NCI-H82 treated with DMSO at 0.1 percent for 48 hours (cell line): ENCODE results near the gene TIAM2.

Experiments
- DNase-seq: peaks from one replicate; lab custom pipeline; 2025; ENCODE audit not compliant: unreplicated experiment; lab: John Stamatoyannopoulos, UW

The TIAM2 gene

GRCh38 chr6:155253337-155253736, 258.2 kb downstream of the TIAM2 start:
- DNase-seq, result no peak

DNA sequence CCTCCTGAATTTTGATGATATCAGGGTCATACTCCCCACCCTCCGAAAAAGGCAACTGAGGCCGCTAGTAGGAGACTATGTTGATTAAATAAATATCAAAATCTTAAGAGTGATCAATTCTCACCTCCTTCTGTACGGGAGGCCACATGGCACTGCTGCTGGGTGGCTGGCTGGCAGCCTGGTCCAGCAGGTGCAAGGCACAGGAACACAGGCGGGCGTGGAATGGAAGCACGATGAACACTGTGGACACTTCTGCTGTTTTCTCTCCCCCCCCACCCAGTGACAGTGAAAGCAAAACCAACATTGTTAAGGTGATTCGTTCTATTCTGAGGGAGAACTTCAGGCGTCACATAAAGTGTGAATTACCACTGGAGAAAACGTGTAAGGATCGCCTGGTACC, 259.0 kb downstream of the TIAM2 start:
- DNase-seq, result no peak

- DNase-seq, result no peak
These were observed 261.1 kb downstream of the TIAM2 start for GRCh38 chr6:155256122-155256795.

DNA sequence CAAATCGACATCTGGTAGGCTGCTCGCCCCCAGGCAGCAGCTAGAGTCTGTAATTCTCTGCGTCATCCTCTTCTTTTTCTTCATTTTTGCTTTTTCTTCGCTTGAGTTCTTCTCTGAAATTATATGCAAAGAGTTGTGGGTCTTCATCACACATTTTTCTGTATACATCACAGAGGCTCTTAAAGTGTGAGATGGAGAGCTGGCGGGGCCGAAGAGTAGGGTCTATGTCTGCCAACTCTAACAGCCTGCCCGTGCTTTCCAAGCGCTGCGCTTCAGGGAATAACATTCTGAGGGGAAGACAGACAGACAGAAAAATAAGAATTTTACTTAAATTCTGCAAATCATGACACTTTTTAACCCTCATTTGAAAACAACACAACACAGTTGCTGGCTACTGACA, 262.7 kb downstream of the TIAM2 start:
- DNase-seq, result no peak

- DNase-seq, result peak; percentile 43
These were observed 264.1 kb downstream of the TIAM2 start for GRCh38 chr6:155259204-155259603.

DNA sequence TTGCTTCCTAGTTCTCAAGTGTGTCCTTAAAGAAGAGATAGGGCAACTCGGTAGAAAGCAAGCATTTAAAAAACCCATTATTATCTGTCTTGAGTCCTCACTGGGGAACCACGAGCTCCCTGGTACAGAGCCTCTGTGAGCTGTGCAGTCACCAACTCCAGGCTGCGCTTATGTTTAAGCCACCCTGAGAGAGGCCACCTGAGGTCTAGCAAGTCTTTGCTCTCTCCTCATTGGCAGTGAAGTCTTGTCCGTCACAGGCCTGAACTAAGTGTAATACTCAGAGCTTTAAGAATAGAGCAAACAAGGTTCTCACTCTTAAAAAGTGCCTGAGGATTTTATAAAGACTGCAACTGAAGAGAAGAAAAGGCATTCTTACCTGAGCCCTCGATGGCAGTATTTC, 264.8 kb downstream of the TIAM2 start:
- DNase-seq, result no peak

GRCh38 chr6:155260686-155261085, 265.6 kb downstream of the TIAM2 start:
- no peak for DNase-seq

DNA sequence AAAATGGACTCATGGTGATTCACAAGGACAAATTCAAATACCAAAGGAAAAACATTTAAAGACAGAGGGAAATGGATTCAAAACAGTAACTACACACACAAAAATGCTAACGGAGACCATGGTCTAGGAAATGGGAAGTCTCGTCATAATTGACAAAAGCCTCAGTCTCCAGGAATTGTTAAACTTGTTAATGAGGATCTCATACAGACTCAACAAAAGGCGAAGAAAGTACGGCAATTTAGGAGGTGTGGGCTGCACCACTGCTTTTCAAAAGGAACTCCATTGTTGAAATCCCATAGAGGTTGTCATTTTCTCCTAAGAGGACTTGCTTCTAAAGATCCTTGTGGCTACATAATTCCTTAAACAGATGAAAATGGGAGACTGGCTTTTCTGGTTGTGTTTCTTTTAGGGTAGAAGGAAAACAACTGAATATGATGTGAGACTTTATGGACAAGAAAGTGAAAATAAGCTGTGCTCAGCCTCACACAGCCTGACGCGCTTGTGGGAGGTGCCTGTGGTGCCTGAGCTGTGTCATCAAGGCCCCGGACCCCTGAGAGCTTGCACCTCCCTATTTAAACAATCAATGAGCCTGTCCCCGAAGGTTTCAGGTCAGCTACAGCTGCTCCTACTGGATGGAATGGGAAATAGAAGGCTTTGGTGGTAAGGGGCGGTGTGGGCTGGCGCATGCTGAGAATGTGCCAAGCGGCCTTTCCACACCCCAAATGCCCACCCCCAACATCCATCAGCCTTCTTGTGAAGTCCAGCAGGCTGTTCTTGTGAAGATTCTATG, 266.2 kb downstream of the TIAM2 start:
- DNase-seq, result no peak

GRCh38 chr6:155262655-155263054, 267.5 kb downstream of the TIAM2 start:
- DNase-seq, result no peak

DNA sequence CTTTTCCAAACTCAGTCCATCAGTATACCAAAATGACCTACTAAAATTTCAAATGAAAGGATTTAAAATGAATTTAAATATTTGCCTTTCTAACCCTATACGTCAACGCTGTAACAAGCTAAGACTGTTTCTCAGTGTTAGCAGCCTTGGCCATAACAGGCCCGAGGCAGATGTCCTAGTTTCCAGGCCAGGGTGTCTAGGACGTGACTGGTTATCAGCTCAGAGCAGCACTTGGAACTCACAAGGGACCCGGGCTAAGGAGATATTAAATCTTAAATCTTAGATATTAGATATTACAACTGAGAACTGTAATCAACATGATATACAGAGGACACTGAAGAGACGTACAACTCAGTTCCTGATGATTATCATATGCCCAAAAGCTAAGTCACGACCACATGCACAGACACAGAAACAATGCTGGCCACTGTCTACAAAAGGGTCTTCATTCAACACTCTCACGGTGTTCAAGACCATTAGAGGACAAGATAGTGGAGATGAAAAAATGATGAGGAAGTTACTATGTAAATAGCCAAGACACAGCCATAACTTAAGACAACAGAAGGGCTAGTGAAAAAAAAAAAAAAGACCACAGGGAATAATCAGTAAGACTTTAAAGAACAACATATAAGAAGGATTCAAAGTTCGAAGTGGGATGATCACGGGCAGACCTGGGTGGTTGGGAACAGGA, 268.4 kb downstream of the TIAM2 start, which contains the start of gene CLDN20:
Gene CLDN20, plus strand, starts transcription at position 641 of the 691 bp plus-strand sequence. CDS start 11,707 bp downstream, outside the sequence.
- no peak for DNase-seq

DNA sequence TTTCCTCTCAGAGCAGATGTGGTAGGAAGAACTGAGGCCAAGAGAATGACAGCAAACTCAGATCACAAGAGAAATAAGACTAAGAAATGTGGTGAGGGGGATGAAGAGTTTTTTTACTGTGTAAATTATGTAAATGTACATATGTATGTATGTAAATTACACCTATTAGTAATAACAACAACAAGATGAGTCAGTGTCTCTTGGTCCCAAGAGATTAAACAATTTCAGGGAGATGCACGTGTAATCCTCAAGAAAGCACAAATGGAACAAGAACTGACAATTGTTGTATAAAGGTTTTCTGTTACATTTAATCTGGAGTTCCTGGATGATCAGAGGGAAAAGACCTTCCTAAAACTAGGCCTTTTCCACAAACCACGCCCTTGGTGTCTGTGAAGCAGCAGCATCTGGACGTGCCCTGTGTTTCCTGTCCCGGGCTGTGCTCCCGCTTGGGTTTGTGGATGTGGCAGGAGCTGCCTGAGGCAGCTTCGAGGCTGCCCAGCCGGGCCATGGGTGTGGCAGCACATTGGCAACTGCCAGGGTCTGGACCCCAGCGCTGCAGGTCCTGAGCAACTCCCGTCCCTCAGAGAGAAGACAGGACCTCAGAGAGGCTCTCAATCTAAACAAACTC, 269.7 kb downstream of the TIAM2 start:
- DNase-seq, result no peak

GRCh38 chr6:155265843-155266535, 270.9 kb downstream of the TIAM2 start:
- no peak for DNase-seq

- no peak for DNase-seq
These were observed 272.3 kb downstream of the TIAM2 start for GRCh38 chr6:155267411-155267810.

GRCh38 chr6:155268088-155268867, 273.2 kb downstream of the TIAM2 start:
- peak; percentile 98 for DNase-seq

DNA sequence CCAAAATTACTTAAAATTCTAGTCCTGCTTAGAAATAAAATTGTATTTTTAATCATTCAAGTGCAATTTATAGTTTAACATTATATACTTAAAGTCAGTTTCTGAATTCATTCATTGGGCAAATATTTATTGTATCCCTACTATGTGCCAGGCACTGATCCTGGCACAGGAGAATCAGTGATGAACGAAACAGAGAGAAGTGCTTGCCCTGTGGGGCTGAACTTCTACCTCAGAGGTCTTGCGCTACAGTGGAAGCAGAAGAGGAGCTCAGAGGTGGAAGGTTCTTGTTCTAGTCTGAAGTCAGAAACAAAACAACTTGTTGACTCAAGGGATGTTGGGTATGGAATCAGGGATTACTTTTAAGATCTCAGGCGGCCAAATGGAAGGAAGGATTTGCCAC, 274.6 kb downstream of the TIAM2 start:
- DNase-seq, result no peak

- peak; percentile 75 for DNase-seq
These were observed 275.5 kb downstream of the TIAM2 start for GRCh38 chr6:155270561-155271091.

DNA sequence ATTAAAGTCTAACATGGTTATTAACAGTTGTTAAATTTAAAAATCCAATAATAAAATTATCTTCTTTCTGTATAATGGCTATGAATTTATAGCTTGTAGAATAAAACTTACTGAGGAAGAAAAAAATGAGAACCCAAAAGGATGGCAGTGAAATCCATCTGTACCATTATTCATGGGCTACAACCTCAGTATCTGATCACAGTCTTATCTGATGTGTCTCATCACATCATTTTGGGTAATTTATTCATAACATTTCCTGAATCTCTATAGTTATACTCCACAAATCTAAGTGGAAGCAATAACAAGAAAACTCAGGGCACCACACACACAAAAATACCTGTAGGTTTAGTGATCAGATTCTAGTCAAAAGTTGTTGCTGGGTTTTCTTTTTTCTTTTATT, 276.0 kb downstream of the TIAM2 start:
- DNase-seq, result no peak

DNA sequence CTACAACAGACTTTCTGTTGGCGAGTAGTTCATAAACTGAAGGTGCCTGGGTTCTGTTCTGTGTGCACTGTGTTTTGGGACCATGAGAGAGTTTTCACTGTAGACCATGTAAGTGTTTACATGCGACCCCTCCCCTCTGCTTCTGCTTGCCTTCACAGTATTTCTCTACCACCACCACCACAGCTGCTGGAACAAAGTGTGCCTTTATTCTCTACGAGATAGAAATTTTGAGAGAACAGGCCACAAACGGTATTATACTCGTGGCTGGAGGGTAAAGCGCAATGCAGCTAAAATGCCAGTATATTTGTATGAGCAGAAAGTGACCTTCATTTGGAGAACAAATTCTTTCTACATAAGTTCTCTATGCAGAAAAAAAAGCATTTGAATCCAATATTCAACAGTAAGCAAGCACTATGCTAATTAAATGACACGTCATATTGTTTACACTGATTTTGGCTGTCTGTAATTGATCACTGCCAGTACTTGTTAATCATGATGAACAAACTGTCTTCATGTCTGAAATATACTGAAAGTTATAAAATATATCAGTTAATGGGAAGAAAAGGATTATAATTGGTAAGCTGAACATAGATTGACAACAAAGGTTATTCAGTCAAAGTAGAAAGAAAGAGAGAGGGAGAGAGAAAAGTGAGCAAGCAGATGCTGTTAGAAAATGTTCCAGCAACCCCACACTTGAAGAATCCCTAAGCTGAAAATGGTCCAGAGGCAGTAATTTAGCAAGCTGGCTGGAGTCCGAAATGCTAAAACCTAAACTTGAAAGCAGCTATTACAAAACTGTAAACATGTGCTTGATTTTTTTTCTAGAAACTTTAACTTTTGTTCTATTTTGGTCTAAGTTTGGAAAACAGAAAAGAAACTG, 277.5 kb downstream of the TIAM2 start:
- no peak for DNase-seq

- no peak for DNase-seq
These were observed 278.3 kb downstream of the TIAM2 start for GRCh38 chr6:155273431-155273830.
